HepG2 (cell line): ENCODE data around the gene CROT. TPM values are rescaled to one million over a fixed set of nuclear protein-coding genes. Genes with fewer than 3 reads are reported as not detected.
A peak's percentile ranks its signal among the peaks of the same experiment; 100 is the strongest.

ENCODE experiments used
- ATAC-seq: fragments of 200-7000 bp; cut with Tn5 transposase; 3 replicates; pipeline ENCODE4 v1.9.1; 2020; ENCODE audit warnings: mild to moderate bottlenecking, moderate library complexity
- BruUV-seq: library from RNA; stranded (reverse); fragments of 400-500 nt; replicated peaks from 2 replicates; lab custom pipeline; 2021; lab: Mats Ljungman, UMichigan
- CTCF ChIA-PET: fragments of 300-600 bp; formaldehyde crosslinking; extraction: SDS; loops from one replicate; lab custom pipeline; 2021; ENCODE audit warnings: low total read pairs, inconsistent platforms, low intra/inter-chr PET ratio; lab: Yijun Ruan, JAX
- POLR2A ChIA-PET: fragments of 350-600 bp; sonication (Branson Sonifier 250); formaldehyde crosslinking; loops from one replicate; lab custom pipeline; 2020; ENCODE audit warnings: antibody characterized with exemption, inconsistent platforms; lab: Yijun Ruan, JAX
- DNase-seq: peaks from one replicate; pipeline ENCODE4 v3.0.0-alpha.2; 2015; ENCODE audit warnings: low spot score
- FAIRE-seq: peaks from 3 replicates; lab custom pipeline; 2011; peaks lifted over from hg19 to GRCh38; lab: Jason Lieb, UNC
- H2AFZ ChIP-seq: one replicate; pipeline ENCODE4 v1.6.1; 2011; ENCODE audit warnings: low read length, inconsistent platforms
- H3K27ac ChIP-seq: fragments of 300-600 bp; 3 replicates; pipeline ENCODE4 v1.8.0; 2011; ENCODE audit warnings: mixed run types, mild to moderate bottlenecking, mixed read lengths, low read length, inconsistent platforms; ENCODE audit not compliant: insufficient read depth; ENCODE audit errors: extremely low read length
- H3K27me3 ChIP-seq, 2 experiments: fragments of 200-600 bp in 1 of 2; 2 replicates in 1 of 2; 3 replicates in 1 of 2; pipeline versions ENCODE4 v1.6.0 to v1.8.0; 2011; ENCODE audit warnings: low read length in 2 of 2, mild to moderate bottlenecking in 2 of 2, moderate library complexity in 2 of 2, inconsistent platforms in 1 of 2; ENCODE audit not compliant: insufficient read depth in 2 of 2, control insufficient read depth in 1 of 2
- H3K36me3 ChIP-seq, 2 experiments: fragments of 200-600 bp in 1 of 2; replicated peaks in 1 of 2; 2 replicates in 1 of 2; 3 replicates in 1 of 2; pipeline versions ENCODE4 v1.5.1 to v1.8.0; 2011; ENCODE audit warnings: low read length in 2 of 2, inconsistent platforms in 1 of 2; ENCODE audit not compliant: insufficient read depth in 2 of 2, control insufficient read depth in 1 of 2
- H3K4me1 ChIP-seq: 2 replicates; pipeline ENCODE4 v1.5.1; 2012; ENCODE audit warnings: low read length, inconsistent platforms; ENCODE audit not compliant: insufficient read depth
- H3K4me2 ChIP-seq: 2 replicates; pipeline ENCODE4 v1.6.0; 2011; ENCODE audit warnings: low read depth, low read length, inconsistent platforms
- H3K4me3 ChIP-seq, 3 experiments: fragments of 200-600 bp in 1 of 3; sonication (generic), shearing (Covaris generic) in 1 of 3; replicated peaks in 1 of 3; 2 replicates each; pipeline ENCODE4 v1.5.1; 2011 to 2016; ENCODE audit warnings: low read length in 3 of 3, inconsistent platforms in 2 of 3, low read depth in 2 of 3, mild to moderate bottlenecking in 2 of 3, control low read depth in 1 of 3, mixed read lengths in 1 of 3; ENCODE audit not compliant: insufficient read depth in 1 of 3
- H3K79me2 ChIP-seq: one replicate; pipeline ENCODE4 v1.6.1; 2011; ENCODE audit warnings: low read length, inconsistent platforms; ENCODE audit not compliant: insufficient read depth
- H3K9ac ChIP-seq: 2 replicates; pipeline ENCODE4 v1.6.0; 2011; ENCODE audit warnings: mild to moderate bottlenecking, low read depth, low read length, inconsistent platforms; ENCODE audit not compliant: insufficient read depth
- H3K9me3 ChIP-seq: 2 replicates; pipeline ENCODE4 v1.5.1; 2012; ENCODE audit warnings: mild to moderate bottlenecking, low read length
- H4K20me1 ChIP-seq: 2 replicates; pipeline ENCODE4 v1.6.0; 2011; ENCODE audit warnings: inconsistent platforms, mild to moderate bottlenecking, low read length, moderate library complexity; ENCODE audit not compliant: insufficient read depth
- GABPB1 ChIP-seq: IDR thresholded peaks from 2 replicates; pipeline ENCODE4 v1.6.1; 2016; ENCODE audit warnings: mild to moderate bottlenecking, missing genetic modification reagents, moderate library complexity, missing compliant biosample characterization
- MAZ ChIP-seq, 2 experiments: sonication (generic) in 1 of 2; formaldehyde crosslinking in 1 of 2; IDR thresholded peaks; 2 replicates each; pipeline versions ENCODE4 v1.5.0 to v1.6.1; 2012 to 2020; ENCODE audit warnings: low read depth in 2 of 2, mild to moderate bottlenecking in 2 of 2, borderline replicate concordance in 1 of 2, improper control_type of control experiment in 1 of 2, low read length in 1 of 2, missing genetic modification reagents in 1 of 2, moderate library complexity in 1 of 2
- MLXIP ChIP-seq: sonication (generic); formaldehyde crosslinking; IDR thresholded peaks from 2 replicates; pipeline ENCODE4 v1.9.0; 2021; ENCODE audit warnings: missing genetic modification reagents, borderline replicate concordance
- UBTF ChIP-seq: sonication (generic); formaldehyde crosslinking; IDR thresholded peaks from 2 replicates; pipeline ENCODE4 v1.4.0; 2020; ENCODE audit warnings: mild to moderate bottlenecking, missing genetic modification reagents
- ZFP90 ChIP-seq: sonication (generic); formaldehyde crosslinking; IDR thresholded peaks from 2 replicates; pipeline ENCODE4 v1.8.0; 2022; ENCODE audit warnings: missing genetic modification reagents, mild to moderate bottlenecking, inconsistent platforms, borderline replicate concordance
- in situ Hi-C: cut with HindIII; loops from 2 replicates; pipeline ENCODE4 v1.10.0; 2017; ENCODE audit warnings: low pct_unique_long_range_greater_than_20kb; ENCODE audit not compliant: extremely low pct_ligation_motif_present
- intact Hi-C: fragments of 100-400 bp; cut with micrococcal nuclease; formaldehyde crosslinking; loops from one replicate; pipeline ENCODE4 v1.10.0; 2022; ENCODE audit not compliant: unreplicated experiment
- polyA plus RNA-seq, 8 experiments: library from polyadenylated mRNA; depleted of rRNA in 3 of 8; stranded (reverse) in 7 of 8; unstranded in 1 of 8; fragments of >200 nt; fragmentation: Illumina TruSeq in 4 of 8; extraction: Trizol in 4 of 8; gene quantifications; 2 replicates each; pipeline versions ENCODE4 v1.2.1 to v1.2.3, GENCODE V29; 2011 to 2016; ENCODE audit warnings: low read depth in 4 of 8, missing spikeins in 1 of 8, mixed read lengths in 1 of 8; ENCODE audit not compliant: insufficient read depth in 1 of 8
- total RNA-seq, 5 experiments: library from RNA; depleted of rRNA; stranded (reverse); fragments of >200 nt; fragmentation: Illumina TruSeq; extraction: Trizol; gene quantifications; 2 replicates each; pipeline ENCODE4 v1.2.3, GENCODE V29; 2016; ENCODE audit warnings: low read depth in 1 of 5

CROT gene
- total and polyA plus RNA-seq, 2 of the 13 experiments (the other 11 are each of a cell fraction or from before 2014, with no cell fraction given): 5.0 to 13.7 TPM

GRCh38 chr7:87345166-87345927, at the start of gene CROT (continued):
- TF ChIP-seq MLXIP (CRISPR knock-in tag): no peak
- TF ChIP-seq GABPB1: peak; percentile 84
- peak; percentile 87; the same call in 1 of the 2 replicates for TF ChIP-seq ZFP90

DNA sequence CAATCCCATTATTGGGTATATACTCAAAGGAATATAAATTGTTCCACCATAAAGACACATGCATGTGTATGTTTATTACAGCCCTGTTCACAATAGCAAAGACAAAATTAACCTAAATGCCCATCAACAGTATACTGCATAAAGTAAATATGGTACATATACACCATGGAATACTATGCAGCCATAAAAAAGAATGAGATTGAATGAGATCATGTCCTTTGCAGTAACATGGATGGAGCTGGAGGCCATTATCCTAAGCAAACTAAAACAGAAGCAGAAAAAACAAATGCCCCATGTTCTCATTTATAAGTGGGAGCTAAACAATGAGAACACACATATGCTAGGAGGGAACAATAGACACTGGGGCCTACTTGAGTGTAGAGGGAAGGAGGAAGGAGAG, 44.7 kb upstream of the CROT start:
- Histone ChIP-seq H2AFZ (no peak overlapping the region), H3K9me3 (no peaks in the 10 kb centered on the region; the same call in 1 of the 2 replicates), H3K36me3 (no peaks in the 10 kb centered on the region), H3K27ac (no peak overlapping the region), H3K4me2 (no peak overlapping the region), H3K9ac (no peak overlapping the region), H3K27me3 (no peaks in the 10 kb centered on the region), H4K20me1 (no peaks in the 10 kb centered on the region), H3K4me1 (no peaks in the 10 kb centered on the region), H3K79me2 (no peaks in the 10 kb centered on the region), H3K4me3 (no peak overlapping the region)
- DNase-seq (no peak), ATAC-seq (no peak), FAIRE-seq (no peak)
- TF ChIP-seq UBTF (CRISPR knock-in tag): no peak
- TF ChIP-seq MAZ (IDR thresholded peaks at IDR 0.05; ENCODE audit: borderline replicate concordance, low read depth, low read length): no peak
- TF ChIP-seq MAZ (CRISPR knock-in tag; IDR thresholded peaks at IDR 0.05; ENCODE audit: low read depth): no peak
- CTCF ChIA-PET: no interaction called here
- intact Hi-C loops (no loop called here), in situ Hi-C loops (no loop called here)
- POLR2A ChIA-PET: no interaction called here
- no TSS peak for BruUV-seq
